SK-N-SH (cell line): Measurements from ENCODE around the gene SPATA16. TPM values are rescaled to one million over a fixed set of nuclear protein-coding genes. Genes with fewer than 3 reads are reported as not detected.

ENCODE experiments used
- CTCF ChIA-PET: fragments of 300-600, 350-600 bp; formaldehyde crosslinking; extraction: SDS; loops from one replicate; lab custom pipeline; 2021; lab: Yijun Ruan, JAX
- POLR2A ChIA-PET: fragments of 350-600 bp; sonication (Branson Sonifier 250); formaldehyde crosslinking; extraction: SDS; loops from one replicate; lab custom pipeline; 2020; ENCODE audit warnings: antibody characterized with exemption, inconsistent platforms; lab: Yijun Ruan, JAX
- DNase-seq: peaks from one replicate; pipeline ENCODE4 v3.0.0; 2012
- H2AFZ ChIP-seq: fragments of 200-600 bp; sonication (generic); 2 replicates; pipeline ENCODE4 v1.8.1; 2016; ENCODE audit warnings: antibody characterized with exemption, mild to moderate bottlenecking, low read depth
- H3F3A ChIP-seq: fragments of 200-600 bp; sonication (generic); replicated peaks from 2 replicates; pipeline ENCODE3; 2016; ENCODE audit warnings: antibody characterized with exemption, mild to moderate bottlenecking; ENCODE audit not compliant: insufficient read depth
- H3K27ac ChIP-seq, 2 experiments: fragments of 200-500 bp in 1 of 2; fragments of 200-600 bp in 1 of 2; sonication (Bioruptor generic) in 1 of 2; sonication (generic), shearing (Covaris generic) in 1 of 2; 2 replicates each; pipeline versions ENCODE4 v1.5.1 to v1.6.1; 2014 to 2016; ENCODE audit warnings: low read depth in 2 of 2, inconsistent platforms in 1 of 2, low read length in 1 of 2, mild to moderate bottlenecking in 1 of 2, mixed read lengths in 1 of 2
- H3K27me3 ChIP-seq: fragments of 200-600 bp; sonication (generic), shearing (Covaris generic); 2 replicates; pipeline ENCODE4 v1.6.1; 2016; ENCODE audit warnings: mixed run types; ENCODE audit not compliant: insufficient read depth
- H3K36me3 ChIP-seq, 2 experiments: fragments of 200-500 bp in 1 of 2; fragments of 200-600 bp in 1 of 2; sonication (Bioruptor generic) in 1 of 2; sonication (generic) in 1 of 2; replicated peaks in 1 of 2; 2 replicates each; pipeline versions ENCODE3 to v1.5.1; 2014 to 2016; ENCODE audit warnings: low read length in 1 of 2, mild to moderate bottlenecking in 1 of 2; ENCODE audit not compliant: insufficient read depth in 2 of 2, control insufficient read depth in 1 of 2
- H3K4me1 ChIP-seq, 2 experiments: fragments of 200-500 bp in 1 of 2; fragments of 200-600 bp in 1 of 2; sonication (Bioruptor generic) in 1 of 2; sonication (generic), shearing (Covaris generic) in 1 of 2; 2 replicates each; pipeline versions ENCODE4 v1.5.1 to v1.6.1; 2014 to 2016; ENCODE audit warnings: low read depth in 1 of 2, low read length in 1 of 2, mixed run types in 1 of 2; ENCODE audit not compliant: insufficient read depth in 2 of 2, control insufficient read depth in 1 of 2
- H3K4me2 ChIP-seq: fragments of 200-600 bp; sonication (generic), shearing (Covaris generic); 2 replicates; pipeline ENCODE4 v1.6.1; 2017; ENCODE audit warnings: mixed run types
- H3K4me3 ChIP-seq, 2 experiments: fragments of 200-500 bp in 1 of 2; fragments of 200-600 bp in 1 of 2; sonication (Bioruptor generic) in 1 of 2; sonication (generic), shearing (Covaris generic) in 1 of 2; 2 replicates each; pipeline versions ENCODE4 v1.5.1 to v1.8.1; 2014 to 2016; ENCODE audit warnings: low read depth in 2 of 2, inconsistent platforms in 1 of 2, low read length in 1 of 2, mild to moderate bottlenecking in 1 of 2, mixed read lengths in 1 of 2, moderate library complexity in 1 of 2
- H3K79me2 ChIP-seq: fragments of 200-600 bp; sonication (generic); 2 replicates; pipeline ENCODE4 v1.8.1; 2017; ENCODE audit warnings: mild to moderate bottlenecking; ENCODE audit not compliant: insufficient read depth
- H3K9ac ChIP-seq: fragments of 200-600 bp; sonication (generic); 2 replicates; pipeline ENCODE4 v1.6.1; 2017; ENCODE audit warnings: mixed run types
- H3K9me2 ChIP-seq: fragments of 200-600 bp; sonication (generic); 2 replicates; pipeline ENCODE4 v1.6.1; 2017; ENCODE audit warnings: mixed run types
- H3K9me3 ChIP-seq: fragments of 200-600 bp; sonication (generic); 2 replicates; pipeline ENCODE4 v1.6.1; 2017; ENCODE audit warnings: mixed run types, mild to moderate bottlenecking, moderate library complexity
- H4K20me1 ChIP-seq: fragments of 200-600 bp; sonication (generic); 2 replicates; pipeline ENCODE4 v1.6.1; 2017; ENCODE audit warnings: mild to moderate bottlenecking, mixed run types; ENCODE audit not compliant: insufficient read depth
- EP300 ChIP-seq, 2 experiments: IDR thresholded peaks; 2 replicates each; pipeline versions ENCODE4 v1.4.0 to v1.6.1; 2012; ENCODE audit warnings: borderline replicate concordance in 1 of 2, low read depth in 1 of 2, low read length in 1 of 2
- FOSL2 ChIP-seq: IDR thresholded peaks from 2 replicates; pipeline ENCODE4 v1.4.0; 2012; ENCODE audit warnings: low read depth, mild to moderate bottlenecking, moderate library complexity, borderline replicate concordance
- FOXJ3 ChIP-seq: sonication (generic); formaldehyde crosslinking; IDR thresholded peaks from 2 replicates; pipeline ENCODE4 v1.5.1; 2020; ENCODE audit warnings: mild to moderate bottlenecking, missing genetic modification reagents
- FOXM1 ChIP-seq: IDR thresholded peaks from 2 replicates; pipeline ENCODE4 v1.4.0; 2012; ENCODE audit warnings: low read depth, mild to moderate bottlenecking
- GABPA ChIP-seq: IDR thresholded peaks from 2 replicates; pipeline ENCODE4 v1.4.0; 2012; ENCODE audit warnings: low read depth, mild to moderate bottlenecking
- GATA2 ChIP-seq: sonication (generic); formaldehyde crosslinking; IDR thresholded peaks from 2 replicates; pipeline ENCODE4 v1.5.0; 2020; ENCODE audit warnings: mild to moderate bottlenecking, missing genetic modification reagents
- RCOR1 ChIP-seq: fragments of 150-350 bp; IDR thresholded peaks from 2 replicates; pipeline ENCODE4 v1.6.1; 2017; ENCODE audit warnings: antibody characterized with exemption, low read length
- RFX5 ChIP-seq: IDR thresholded peaks from 2 replicates; pipeline ENCODE4 v1.6.1; 2012; ENCODE audit warnings: mild to moderate bottlenecking, improper control_type of control experiment, low read length
- RXRA ChIP-seq: IDR thresholded peaks from 2 replicates; pipeline ENCODE4 v1.4.0; 2012; ENCODE audit warnings: low read depth, mild to moderate bottlenecking, borderline replicate concordance
- TAF1 ChIP-seq: IDR thresholded peaks from 2 replicates; pipeline ENCODE4 v1.6.1; 2012; ENCODE audit warnings: low read depth, mild to moderate bottlenecking, low read length, moderate library complexity, borderline replicate concordance
- TEAD4 ChIP-seq: IDR thresholded peaks from 2 replicates; pipeline ENCODE4 v1.4.0; 2012; ENCODE audit warnings: mild to moderate bottlenecking, borderline replicate concordance; ENCODE audit not compliant: insufficient read depth
- YY1 ChIP-seq: IDR thresholded peaks from 2 replicates; pipeline ENCODE4 v1.4.0; 2012; ENCODE audit warnings: low read depth, mild to moderate bottlenecking
- WGBS: methylation state at CpG from one replicate; pipeline ENCODE4 v1.1.6; 2017; ENCODE audit warnings: low lambda C conversion rate; 5-methylcytosine and 5-hydroxymethylcytosine counted together
- polyA plus RNA-seq, 3 experiments: library from polyadenylated mRNA; depleted of rRNA; stranded (reverse); fragments of >200 nt; gene quantifications; 2 replicates each; pipeline ENCODE4 v1.2.3, GENCODE V29; 2012
- TF ChIP-seq, protein P1 (sequence below): fragments of 150-350 bp; IDR thresholded peaks from 2 replicates; pipeline ENCODE4 v1.6.1; 2017; ENCODE audit warnings: antibody characterized with exemption, low read length, low read depth, borderline replicate concordance
- TF ChIP-seq, protein P2 (sequence below): fragments of 200-600 bp; sonication (generic); IDR thresholded peaks from 2 replicates; pipeline ENCODE4 v1.6.1; 2017; ENCODE audit warnings: antibody characterized with exemption, mild to moderate bottlenecking, moderate library complexity
- TF ChIP-seq, protein P3 (sequence below): IDR thresholded peaks from 2 replicates; pipeline ENCODE4 v1.4.0; 2012; ENCODE audit warnings: low read depth, borderline replicate concordance
- TF ChIP-seq, protein P4 (sequence below): IDR thresholded peaks from 2 replicates; pipeline ENCODE4; 2012

SPATA16 gene
- polyA plus RNA-seq, 1 of the 3 experiments (the other 2 are of a cell fraction) = not detected

DNA sequence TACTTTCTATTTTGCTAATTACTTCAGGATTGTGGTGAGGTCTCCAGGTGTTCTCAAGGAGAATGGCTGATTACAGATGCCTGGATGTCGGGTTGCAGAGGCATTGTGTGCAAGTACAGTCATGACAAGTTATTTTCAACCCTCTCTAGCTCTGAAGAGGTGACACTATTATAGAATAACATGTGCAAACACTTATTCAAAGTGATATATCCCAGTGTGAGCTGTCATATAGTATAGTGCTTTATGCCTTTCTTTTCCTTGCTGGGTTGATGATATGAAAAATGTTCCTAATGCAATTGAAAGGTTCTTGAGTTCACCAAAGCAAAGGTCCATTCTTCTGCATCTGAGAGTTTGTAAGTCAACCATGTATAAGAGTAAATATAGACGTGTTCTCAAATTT, 167.2 kb downstream of the SPATA16 start:
- CTCF ChIA-PET = interaction anchor here (0.6 to 1.0 kb wide), 2 partner anchors 132 to 138 kb away, joined by 3 read pairs; no protein-coding TSS in a partner anchor
- TF ChIP-seq RXRA (no peak), RCOR1 (no peak), TAF1 (no peak), GATA2 (no peak), FOXM1 (no peak), RFX5 (no peak), FOXJ3 (CRISPR knock-in tag) (no peak), TEAD4 (no peak)
- TF ChIP-seq, protein P1, sequence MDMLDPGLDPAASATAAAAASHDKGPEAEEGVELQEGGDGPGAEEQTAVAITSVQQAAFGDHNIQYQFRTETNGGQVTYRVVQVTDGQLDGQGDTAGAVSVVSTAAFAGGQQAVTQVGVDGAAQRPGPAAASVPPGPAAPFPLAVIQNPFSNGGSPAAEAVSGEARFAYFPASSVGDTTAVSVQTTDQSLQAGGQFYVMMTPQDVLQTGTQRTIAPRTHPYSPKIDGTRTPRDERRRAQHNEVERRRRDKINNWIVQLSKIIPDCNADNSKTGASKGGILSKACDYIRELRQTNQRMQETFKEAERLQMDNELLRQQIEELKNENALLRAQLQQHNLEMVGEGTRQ = no peak
- TF ChIP-seq, all 33 proteins: peak for 0
- no peak for DNase-seq

DNA sequence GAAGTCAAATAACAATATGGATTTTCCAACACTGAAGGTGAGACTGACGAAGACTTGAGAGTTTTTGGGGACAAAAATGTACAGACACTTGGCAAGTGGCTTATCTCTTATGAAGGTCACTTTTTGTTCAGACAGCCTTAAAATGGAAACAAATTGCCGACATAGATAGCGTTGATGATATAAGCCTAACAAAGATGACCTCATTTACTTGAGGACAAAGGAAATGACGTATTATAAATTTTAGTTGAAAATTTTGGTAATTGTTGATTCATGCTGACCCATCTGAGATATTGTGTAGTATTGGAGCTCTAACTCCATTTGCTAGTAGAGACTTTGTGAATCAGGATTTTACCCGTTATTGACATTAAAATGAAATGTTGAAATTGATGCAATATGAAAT, 168.3 kb downstream of the SPATA16 start:
- Histone ChIP-seq H3K27me3 (no peaks in the 10 kb centered on the region), H3K4me1 (no peaks in the 10 kb centered on the region), H3K36me3 (no peaks in the 10 kb centered on the region), H4K20me1 (no peaks in the 10 kb centered on the region), H3K9me3 (no peaks in the 10 kb centered on the region), H3K9me2 (no peaks in the 10 kb centered on the region), H3K4me2 (no peak overlapping the region), H2AFZ (no peak overlapping the region), H3F3A (no peaks in the 10 kb centered on the region), H3K79me2 (no peaks in the 10 kb centered on the region), H3K4me3 (no peak overlapping the region), H3K27ac (no peak overlapping the region), H3K9ac (no peak overlapping the region)
- WGBS = 54% methylated on average over 5 of the region's 5 CpGs
- TF ChIP-seq FOSL2 = no peak
- no peak for TF ChIP-seq EP300 (IDR thresholded peaks at IDR 0.05; ENCODE audit: borderline replicate concordance in 1 of 2, low read depth in 1 of 2, low read length in 1 of 2)
- TF ChIP-seq TEAD4 = no peak
- TF ChIP-seq, protein P2, sequence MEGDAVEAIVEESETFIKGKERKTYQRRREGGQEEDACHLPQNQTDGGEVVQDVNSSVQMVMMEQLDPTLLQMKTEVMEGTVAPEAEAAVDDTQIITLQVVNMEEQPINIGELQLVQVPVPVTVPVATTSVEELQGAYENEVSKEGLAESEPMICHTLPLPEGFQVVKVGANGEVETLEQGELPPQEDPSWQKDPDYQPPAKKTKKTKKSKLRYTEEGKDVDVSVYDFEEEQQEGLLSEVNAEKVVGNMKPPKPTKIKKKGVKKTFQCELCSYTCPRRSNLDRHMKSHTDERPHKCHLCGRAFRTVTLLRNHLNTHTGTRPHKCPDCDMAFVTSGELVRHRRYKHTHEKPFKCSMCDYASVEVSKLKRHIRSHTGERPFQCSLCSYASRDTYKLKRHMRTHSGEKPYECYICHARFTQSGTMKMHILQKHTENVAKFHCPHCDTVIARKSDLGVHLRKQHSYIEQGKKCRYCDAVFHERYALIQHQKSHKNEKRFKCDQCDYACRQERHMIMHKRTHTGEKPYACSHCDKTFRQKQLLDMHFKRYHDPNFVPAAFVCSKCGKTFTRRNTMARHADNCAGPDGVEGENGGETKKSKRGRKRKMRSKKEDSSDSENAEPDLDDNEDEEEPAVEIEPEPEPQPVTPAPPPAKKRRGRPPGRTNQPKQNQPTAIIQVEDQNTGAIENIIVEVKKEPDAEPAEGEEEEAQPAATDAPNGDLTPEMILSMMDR = no peak
- TF ChIP-seq, protein P3, sequence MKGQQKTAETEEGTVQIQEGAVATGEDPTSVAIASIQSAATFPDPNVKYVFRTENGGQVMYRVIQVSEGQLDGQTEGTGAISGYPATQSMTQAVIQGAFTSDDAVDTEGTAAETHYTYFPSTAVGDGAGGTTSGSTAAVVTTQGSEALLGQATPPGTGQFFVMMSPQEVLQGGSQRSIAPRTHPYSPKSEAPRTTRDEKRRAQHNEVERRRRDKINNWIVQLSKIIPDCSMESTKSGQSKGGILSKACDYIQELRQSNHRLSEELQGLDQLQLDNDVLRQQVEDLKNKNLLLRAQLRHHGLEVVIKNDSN = no peak
- TF ChIP-seq FOXM1 = no peak
- TF ChIP-seq, protein P4, sequence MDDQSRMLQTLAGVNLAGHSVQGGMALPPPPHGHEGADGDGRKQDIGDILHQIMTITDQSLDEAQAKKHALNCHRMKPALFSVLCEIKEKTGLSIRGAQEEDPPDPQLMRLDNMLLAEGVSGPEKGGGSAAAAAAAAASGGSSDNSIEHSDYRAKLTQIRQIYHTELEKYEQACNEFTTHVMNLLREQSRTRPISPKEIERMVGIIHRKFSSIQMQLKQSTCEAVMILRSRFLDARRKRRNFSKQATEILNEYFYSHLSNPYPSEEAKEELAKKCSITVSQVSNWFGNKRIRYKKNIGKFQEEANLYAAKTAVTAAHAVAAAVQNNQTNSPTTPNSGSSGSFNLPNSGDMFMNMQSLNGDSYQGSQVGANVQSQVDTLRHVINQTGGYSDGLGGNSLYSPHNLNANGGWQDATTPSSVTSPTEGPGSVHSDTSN = no peak
- TF ChIP-seq GABPA = no peak
- no peak for TF ChIP-seq RCOR1
- no peak for TF ChIP-seq FOXJ3 (CRISPR knock-in tag)
- no peak for TF ChIP-seq YY1
- TF ChIP-seq, protein P1 = no peak
- TF ChIP-seq RFX5 = no peak
- no peak for DNase-seq
- ChIA-PET CTCF (interaction anchor here (0.9 to 1.2 kb wide), 2 partner anchors 9 to 17 kb away, joined by 3 read pairs; no protein-coding TSS in a partner anchor), POLR2A (no interaction called here)

More for the DNA sequence above, 167.2 kb downstream of the SPATA16 start:
- POLR2A ChIA-PET = no interaction called here
- 14% methylated on average over 2 of the region's 2 CpGs for WGBS
- no peaks in the 10 kb centered on the region for H3K79me2 ChIP-seq
- no peaks in the 10 kb centered on the region for H3K9me3 ChIP-seq
- H3K27me3 ChIP-seq = no peaks in the 10 kb centered on the region
- no peaks in the 10 kb centered on the region for H3K4me1 ChIP-seq
- H3K9ac ChIP-seq = no peak overlapping the region
- no peak overlapping the region for H3K27ac ChIP-seq
- H3K36me3 ChIP-seq = no peaks in the 10 kb centered on the region
- no peak overlapping the region for H2AFZ ChIP-seq
- H3K9me2 ChIP-seq = no peaks in the 10 kb centered on the region
- no peak overlapping the region for H3K4me3 ChIP-seq
- H3K4me2 ChIP-seq = no peak overlapping the region
- no peaks in the 10 kb centered on the region for H4K20me1 ChIP-seq
- no peaks in the 10 kb centered on the region for H3F3A ChIP-seq
